Right forelimb (tissue), 1 donor: ENCODE measurements around the gene ITGB5.
A peak's percentile ranks its signal among the peaks of the same experiment; 100 is the strongest.
"Not testable (repeated sequence)": the region's sequence is repeated elsewhere in the genome, so short reads cannot be mapped to it uniquely, and the experiment has no call there.

Experiments
- DNase-seq: peaks from one replicate; pipeline ENCODE4 v3.0.0-alpha.2; 2018

The ITGB5 gene

GRCh38 chr3:124832782-124833709, 54.1 kb downstream of the ITGB5 start:
- no peak for DNase-seq

GRCh38 chr3:124831628-124832199, 55.5 kb downstream of the ITGB5 start:
- DNase-seq: no peak

GRCh38 chr3:124829819-124830554, 57.2 kb downstream of the ITGB5 start:
- no peak for DNase-seq

- DNase-seq: no peak
Observed at GRCh38 chr3:124829178-124829818, 57.9 kb downstream of the ITGB5 start.

GRCh38 chr3:124827476-124828206, 59.5 kb downstream of the ITGB5 start:
- not testable (repeated sequence) for DNase-seq

- no peak for DNase-seq
Observed at GRCh38 chr3:124826703-124827102, 60.5 kb downstream of the ITGB5 start.

- no peak for DNase-seq
Observed at GRCh38 chr3:124824286-124824915, 62.8 kb downstream of the ITGB5 start.

- no peak for DNase-seq
Observed at GRCh38 chr3:124823648-124824047, 63.5 kb downstream of the ITGB5 start.

- no peak for DNase-seq
Observed at GRCh38 chr3:124823206-124823605, 64.0 kb downstream of the ITGB5 start.

GRCh38 chr3:124821356-124821755, 65.8 kb downstream of the ITGB5 start:
- DNase-seq: no peak

GRCh38 chr3:124818398-124819091, 68.6 kb downstream of the ITGB5 start:
- DNase-seq: no peak

- no peak for DNase-seq
Observed at GRCh38 chr3:124817079-124817478, 70.1 kb downstream of the ITGB5 start.

- DNase-seq: no peak
Observed at GRCh38 chr3:124816206-124816605, 71.0 kb downstream of the ITGB5 start.

GRCh38 chr3:124815781-124816180, 71.4 kb downstream of the ITGB5 start:
- no peak for DNase-seq

GRCh38 chr3:124814620-124815421, 72.3 kb downstream of the ITGB5 start:
- no peak for DNase-seq

- no peak for DNase-seq
Observed at GRCh38 chr3:124813541-124813940, 73.6 kb downstream of the ITGB5 start.

GRCh38 chr3:124812291-124813265, 74.6 kb downstream of the ITGB5 start:
- DNase-seq: peak; percentile 81

- DNase-seq: no peak
Observed at GRCh38 chr3:124811436-124811835, 75.7 kb downstream of the ITGB5 start.

GRCh38 chr3:124810970-124811369, 76.2 kb downstream of the ITGB5 start:
- no peak for DNase-seq
